ENCODE data around the gene ST8SIA4.

GRCh38 chr5:100903039-100903887 is at the start of gene ST8SIA4:
- TF ChIP-seq CTCF (IDR thresholded peaks at IDR 0.05; ENCODE audit: low read depth, low read length, poor library complexity, severe bottlenecking), result no peak
- no peak for TF ChIP-seq EZH2phosphoT487 (IDR thresholded peaks at IDR 0.05; ENCODE audit: borderline replicate concordance, low read length)

Measured in DOHH2 (cell line).